HCT116 (cell line): ENCODE results near the gene MYL3. TPM values are rescaled to one million over a fixed set of nuclear protein-coding genes. Genes with fewer than 3 reads are reported as not detected.

Source experiments
- ATAC-seq: fragments of 200-7000 bp; cut with Tn5 transposase; 2 replicates; pipeline ENCODE4 v1.9.1; 2020; ENCODE audit warnings: mild to moderate bottlenecking, moderate library complexity
- BruUV-seq: library from RNA; stranded (reverse); fragments of 400-500 nt; replicated peaks from 2 replicates; lab custom pipeline; 2021; lab: Mats Ljungman, UMichigan
- CTCF ChIA-PET: fragments of 300-600 bp; sonication (Branson Sonifier 250); formaldehyde crosslinking; loops from one replicate; lab custom pipeline; 2021; ENCODE audit warnings: antibody characterized with exemption; lab: Charles Lee
- POLR2A ChIA-PET: fragments of 300-600, 350-600 bp; sonication (Branson Sonifier 250); formaldehyde crosslinking; loops from one replicate; lab custom pipeline; 2021; ENCODE audit warnings: antibody characterized with exemption; lab: Charles Lee
- RAD21 ChIA-PET, 2 experiments: fragments of 300-600 bp; sonication (Branson Sonifier 250); formaldehyde crosslinking; loops; one replicate each; lab custom pipeline; 2023; ENCODE audit warnings: low total read pairs in 2 of 2; ENCODE audit not compliant: uncharacterized antibody in 2 of 2, unreplicated experiment in 2 of 2, low non-redundant PET in 1 of 2; lab: Charles Lee
- DNase-seq: peaks from one replicate; pipeline ENCODE4 v3.0.0-alpha.2; 2010; ENCODE audit warnings: low read depth, low spot score
- H2AFZ ChIP-seq: fragments of 200-600 bp; shearing (Covaris generic), sonication (generic); 2 replicates; pipeline ENCODE4 v1.6.1; 2017; ENCODE audit warnings: low read depth, mixed run types, mixed read lengths, antibody characterized with exemption, low read length; ENCODE audit not compliant: poor library complexity, severe bottlenecking
- H3K27ac ChIP-seq: 2 replicates; pipeline ENCODE4 v1.5.1; 2012; ENCODE audit warnings: low read depth, low read length
- H3K27me3 ChIP-seq: fragments of 200-600 bp; sonication (generic); 2 replicates; pipeline ENCODE4 v1.6.1; 2016; ENCODE audit warnings: mixed run types, low read length, mixed read lengths; ENCODE audit not compliant: insufficient read depth
- H3K36me3 ChIP-seq, 2 experiments: fragments of 200-500 bp in 1 of 2; fragments of 200-600 bp in 1 of 2; sonication (Bioruptor generic) in 1 of 2; sonication (generic) in 1 of 2; 2 replicates each; pipeline versions ENCODE4 v1.5.1 to v1.6.1; 2014 to 2016; ENCODE audit warnings: low read length in 2 of 2, inconsistent platforms in 1 of 2, mixed read lengths in 1 of 2, mixed run types in 1 of 2; ENCODE audit not compliant: insufficient read depth in 2 of 2, control insufficient read depth in 1 of 2
- H3K4me1 ChIP-seq, 2 experiments: fragments of 200-600 bp in 1 of 2; sonication (generic) in 1 of 2; 2 replicates each; pipeline versions ENCODE4 v1.5.1 to v1.6.1; 2012 to 2017; ENCODE audit warnings: low read length in 2 of 2, inconsistent platforms in 1 of 2, mild to moderate bottlenecking in 1 of 2, mixed read lengths in 1 of 2, mixed run types in 1 of 2, moderate library complexity in 1 of 2; ENCODE audit not compliant: insufficient read depth in 2 of 2, control insufficient read depth in 1 of 2
- H3K4me2 ChIP-seq: fragments of 200-600 bp; sonication (generic); 2 replicates; pipeline ENCODE4 v1.6.1; 2017; ENCODE audit warnings: mixed run types, low read length, mixed read lengths
- H3K4me3 ChIP-seq, 2 experiments: fragments of 200-600 bp in 1 of 2; sonication (generic) in 1 of 2; replicated peaks in 1 of 2; 2 replicates each; pipeline ENCODE4 v1.5.1; 2011 to 2016; ENCODE audit warnings: low read length in 2 of 2, control low read depth in 1 of 2, low read depth in 1 of 2, mild to moderate bottlenecking in 1 of 2, mixed read lengths in 1 of 2, mixed run types in 1 of 2
- H3K79me2 ChIP-seq: fragments of 200-600 bp; sonication (generic); 2 replicates; pipeline ENCODE4 v1.6.1; 2017; ENCODE audit warnings: mild to moderate bottlenecking, mixed run types, low read length, moderate library complexity, mixed read lengths; ENCODE audit not compliant: insufficient read depth
- H3K9ac ChIP-seq: fragments of 200-600 bp; sonication (generic); 2 replicates; pipeline ENCODE4 v1.6.1; 2016; ENCODE audit warnings: low read length, mixed read lengths
- H3K9me2 ChIP-seq: fragments of 200-600 bp; sonication (generic), shearing (Covaris generic); 2 replicates; pipeline ENCODE4 v1.6.1; 2017; ENCODE audit warnings: mixed run types, mild to moderate bottlenecking, moderate library complexity; ENCODE audit not compliant: insufficient read depth
- H3K9me3 ChIP-seq, 2 experiments: fragments of 200-500 bp in 1 of 2; fragments of 200-600 bp in 1 of 2; sonication (Bioruptor generic) in 1 of 2; sonication (generic) in 1 of 2; 2 replicates each; pipeline ENCODE4 v1.6.1; 2014 to 2017; ENCODE audit warnings: low read length in 2 of 2, mixed read lengths in 2 of 2, inconsistent platforms in 1 of 2, low read depth in 1 of 2, mild to moderate bottlenecking in 1 of 2, mixed run types in 1 of 2, moderate library complexity in 1 of 2; ENCODE audit not compliant: control insufficient read depth in 1 of 2, insufficient read depth in 1 of 2
- H4K20me1 ChIP-seq: fragments of 200-600 bp; sonication (generic), shearing (Covaris generic); 2 replicates; pipeline ENCODE4 v1.6.1; 2017; ENCODE audit warnings: mixed run types, mild to moderate bottlenecking, moderate library complexity; ENCODE audit not compliant: insufficient read depth
- ATF3 ChIP-seq: IDR thresholded peaks from 2 replicates; pipeline ENCODE4 v1.6.1; 2012
- CBX3 ChIP-seq: IDR thresholded peaks from 2 replicates; pipeline ENCODE4 v1.6.1; 2012; ENCODE audit warnings: low read depth
- CEBPB ChIP-seq: IDR thresholded peaks from 2 replicates; pipeline ENCODE4 v1.6.1; 2012; ENCODE audit warnings: low read depth
- EZH2 ChIP-seq: fragments of 200-600 bp; sonication (generic); IDR thresholded peaks from 2 replicates; pipeline ENCODE4 v1.6.1; 2017; ENCODE audit warnings: antibody characterized with exemption, mixed run types
- EZH2phosphoT487 ChIP-seq: fragments of 200-600 bp; IDR thresholded peaks from 2 replicates; pipeline ENCODE4 v1.6.1; 2018; ENCODE audit warnings: antibody characterized with exemption, borderline replicate concordance
- FOSL1 ChIP-seq: IDR thresholded peaks from 2 replicates; pipeline ENCODE4 v1.6.1; 2012; ENCODE audit warnings: low read depth
- JUND ChIP-seq: IDR thresholded peaks from 2 replicates; pipeline ENCODE4 v1.6.1; 2012
- MAX ChIP-seq: IDR thresholded peaks from 2 replicates; pipeline ENCODE4 v1.6.1; 2012
- POLR2A ChIP-seq: IDR thresholded peaks from 2 replicates; pipeline ENCODE4 v1.7.0; 2011; ENCODE audit warnings: borderline replicate concordance; ENCODE audit not compliant: insufficient read depth, insufficient read length; ENCODE audit errors: extremely low read depth
- POLR2AphosphoS5 ChIP-seq: IDR thresholded peaks from 2 replicates; pipeline ENCODE4 v1.6.1; 2011; ENCODE audit warnings: mild to moderate bottlenecking, low read depth, low read length, moderate library complexity
- REST ChIP-seq: IDR thresholded peaks from 2 replicates; pipeline ENCODE4 v1.6.1; 2012; ENCODE audit warnings: low read depth
- SIN3A ChIP-seq: IDR thresholded peaks from 2 replicates; pipeline ENCODE4 v1.6.1; 2012; ENCODE audit warnings: low read depth
- YY1 ChIP-seq: IDR thresholded peaks from 2 replicates; pipeline ENCODE4 v1.6.1; 2011; ENCODE audit warnings: low read length, low read depth, moderate library complexity, mild to moderate bottlenecking; ENCODE audit not compliant: insufficient replicate concordance; ENCODE audit errors: extremely low read depth
- ZFX ChIP-seq: fragments of 450-650 bp; IDR thresholded peaks from 2 replicates; pipeline ENCODE4 v1.6.1; 2017
- intact Hi-C: fragments of 100-400 bp; cut with micrococcal nuclease; formaldehyde crosslinking; loops from 2 replicates; pipeline ENCODE4 v1.10.0; 2022
- total RNA-seq: library from RNA; stranded (reverse); gene quantifications from one replicate; pipeline ENCODE4 v1.2.1, GENCODE V29; 2021; ENCODE audit not compliant: unreplicated experiment

MYL3 gene
- total RNA-seq, 1 experiment from 2014 or later = not detected

- ChIA-PET RAD21 (no interaction called here), CTCF (no interaction called here), POLR2A (no interaction called here)
- Histone ChIP-seq H4K20me1 (no peaks in the 10 kb centered on the region), H3K9ac (no peak overlapping the region), H3K4me3 (no peak overlapping the region), H3K4me1 (peaks cover 0 to 16% of the 10 kb centered on the region in 2 experiments; a peak in 3 of 4 replicates), H3K9me2 (no peaks in the 10 kb centered on the region), H3K9me3 (no peaks in the 10 kb centered on the region), H3K27me3 (no peaks in the 10 kb centered on the region), H3K79me2 (no peaks in the 10 kb centered on the region), H3K4me2 (no peak overlapping the region), H3K27ac (no peak overlapping the region), H2AFZ (no peak overlapping the region), H3K36me3 (no peaks in the 10 kb centered on the region)
- ATAC-seq (no peak), DNase-seq (no peak)
- TF ChIP-seq JUND = no peak
- TF ChIP-seq FOSL1 = no peak
- TF ChIP-seq CBX3 = no peak
- no peak for TF ChIP-seq POLR2A
- TF ChIP-seq EZH2 = no peak
- TF ChIP-seq SIN3A = no peak
- no peak for TF ChIP-seq YY1
- no peak for TF ChIP-seq EZH2phosphoT487
- no peak for TF ChIP-seq POLR2AphosphoS5
- TF ChIP-seq MAX = no peak
- no peak for TF ChIP-seq REST
- no peak for TF ChIP-seq CEBPB
- no peak for TF ChIP-seq ZFX
- no peak for TF ChIP-seq ATF3
- no TSS peak for BruUV-seq
- intact Hi-C loops = no loop called here
Measured at GRCh38 chr3:46904303-46905212, 41.3 kb upstream of the MYL3 start.
